ENCODE data around the gene AKR1B15. TPM values are rescaled to one million over a fixed set of nuclear protein-coding genes. Genes with fewer than 3 reads are reported as not detected.

The AKR1B15 gene
- total RNA-seq, 2 donors from 2014 or later = 0.20 TPM; not detected in 1

DNA sequence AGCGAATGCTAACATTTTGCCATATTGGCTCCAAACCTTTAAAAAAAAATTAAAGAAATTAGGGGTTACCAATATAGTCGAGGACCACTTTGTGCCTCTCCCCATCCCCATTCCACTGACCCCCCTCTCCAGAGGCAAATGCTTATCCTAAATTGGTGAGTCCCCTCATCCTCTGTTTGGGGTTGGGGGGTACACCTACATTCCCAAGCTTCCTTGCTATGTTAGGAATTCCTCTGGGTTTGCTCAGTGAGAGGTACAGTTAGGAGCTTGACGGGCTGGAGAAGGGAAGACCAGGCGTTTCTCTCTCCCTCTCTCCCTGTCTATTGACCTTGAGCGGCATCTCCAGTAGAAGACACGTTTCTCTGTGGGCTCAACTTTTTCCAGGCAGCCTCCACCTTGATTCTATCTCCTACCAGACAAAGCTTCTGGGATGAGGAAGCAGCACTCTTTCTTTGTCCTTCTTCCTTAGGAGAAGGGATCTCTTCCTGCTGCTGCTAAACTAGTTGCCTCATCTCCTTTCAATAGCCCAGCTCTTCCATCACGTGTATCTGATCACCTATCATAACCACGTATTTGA is 6.6 kb upstream of the AKR1B15 start:
- no peaks in the 10 kb centered on the region for H3K36me3 ChIP-seq
- no peaks in the 10 kb centered on the region for H3K9me3 ChIP-seq
- H3K4me3 ChIP-seq = no peak overlapping the region
- peaks cover 0 to 6% of the 10 kb centered on the region in 2 donors for H3K4me1 ChIP-seq
- TF ChIP-seq, protein P1, sequence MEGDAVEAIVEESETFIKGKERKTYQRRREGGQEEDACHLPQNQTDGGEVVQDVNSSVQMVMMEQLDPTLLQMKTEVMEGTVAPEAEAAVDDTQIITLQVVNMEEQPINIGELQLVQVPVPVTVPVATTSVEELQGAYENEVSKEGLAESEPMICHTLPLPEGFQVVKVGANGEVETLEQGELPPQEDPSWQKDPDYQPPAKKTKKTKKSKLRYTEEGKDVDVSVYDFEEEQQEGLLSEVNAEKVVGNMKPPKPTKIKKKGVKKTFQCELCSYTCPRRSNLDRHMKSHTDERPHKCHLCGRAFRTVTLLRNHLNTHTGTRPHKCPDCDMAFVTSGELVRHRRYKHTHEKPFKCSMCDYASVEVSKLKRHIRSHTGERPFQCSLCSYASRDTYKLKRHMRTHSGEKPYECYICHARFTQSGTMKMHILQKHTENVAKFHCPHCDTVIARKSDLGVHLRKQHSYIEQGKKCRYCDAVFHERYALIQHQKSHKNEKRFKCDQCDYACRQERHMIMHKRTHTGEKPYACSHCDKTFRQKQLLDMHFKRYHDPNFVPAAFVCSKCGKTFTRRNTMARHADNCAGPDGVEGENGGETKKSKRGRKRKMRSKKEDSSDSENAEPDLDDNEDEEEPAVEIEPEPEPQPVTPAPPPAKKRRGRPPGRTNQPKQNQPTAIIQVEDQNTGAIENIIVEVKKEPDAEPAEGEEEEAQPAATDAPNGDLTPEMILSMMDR (IDR thresholded peaks at IDR 0.05) = no peak
- no peaks in the 10 kb centered on the region for H3K27me3 ChIP-seq
- no peak overlapping the region for H3K27ac ChIP-seq
- no peak for DNase-seq (ENCODE audit: low spot score)

DNA sequence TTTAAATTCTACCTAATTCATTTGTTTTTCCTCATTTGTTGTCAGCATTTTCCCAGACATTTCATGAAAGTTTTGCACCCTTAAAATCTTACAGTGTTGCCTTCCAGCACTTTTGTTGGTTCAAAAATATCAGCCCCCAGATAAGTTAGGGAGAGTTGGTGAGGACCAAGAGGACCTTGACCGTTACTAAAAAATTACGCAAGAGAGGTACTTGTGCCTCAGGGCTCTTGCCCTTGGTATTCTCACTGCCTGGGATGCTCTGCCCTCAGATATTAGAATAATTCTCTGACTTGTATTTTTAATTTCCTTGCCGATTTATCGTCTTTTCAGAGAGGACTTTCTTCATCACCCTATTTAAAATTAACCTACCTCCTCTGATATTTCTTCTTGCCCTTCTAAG is 3.5 kb upstream of the AKR1B15 start:
- TF ChIP-seq, protein P1 (IDR thresholded peaks at IDR 0.05) = no peak

DNA sequence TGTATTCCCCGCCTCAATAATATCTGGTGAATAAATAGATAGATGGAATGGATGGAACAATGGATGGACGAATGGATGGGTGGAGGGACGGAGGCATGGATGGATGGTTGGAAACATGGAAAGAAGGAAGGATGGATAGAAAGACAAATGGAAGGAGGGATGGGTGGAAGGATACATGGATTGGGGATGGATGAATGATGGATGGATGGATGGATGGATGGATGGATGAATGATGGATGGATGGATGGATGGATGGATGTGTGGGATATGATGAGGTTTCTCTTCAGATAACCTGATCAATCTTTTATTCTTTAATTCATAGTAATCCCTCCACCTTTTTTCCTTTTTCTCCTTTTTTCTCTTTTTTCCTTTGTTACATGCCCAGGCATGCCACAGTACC is 3.0 kb upstream of the AKR1B15 start:
- H3K27ac ChIP-seq = no peak overlapping the region
- H3K36me3 ChIP-seq = no peaks in the 10 kb centered on the region
- no peak for DNase-seq (ENCODE audit: low spot score)
- no peaks in the 10 kb centered on the region for H3K27me3 ChIP-seq
- TF ChIP-seq, protein P1 (IDR thresholded peaks at IDR 0.05) = no peak
- no peak overlapping the region for H3K4me3 ChIP-seq
- peaks cover 0 to 18% of the 10 kb centered on the region in 2 donors for H3K4me1 ChIP-seq
- no peaks in the 10 kb centered on the region for H3K9me3 ChIP-seq

More for the DNA sequence above, 3.5 kb upstream of the AKR1B15 start:
- H3K27ac ChIP-seq = no peak overlapping the region
- H3K36me3 ChIP-seq = no peaks in the 10 kb centered on the region
- peaks cover 0 to 18% of the 10 kb centered on the region in 2 donors for H3K4me1 ChIP-seq
- DNase-seq (ENCODE audit: low spot score) = no peak
- no peak overlapping the region for H3K4me3 ChIP-seq
- H3K27me3 ChIP-seq = no peaks in the 10 kb centered on the region
- no peaks in the 10 kb centered on the region for H3K9me3 ChIP-seq

DNA sequence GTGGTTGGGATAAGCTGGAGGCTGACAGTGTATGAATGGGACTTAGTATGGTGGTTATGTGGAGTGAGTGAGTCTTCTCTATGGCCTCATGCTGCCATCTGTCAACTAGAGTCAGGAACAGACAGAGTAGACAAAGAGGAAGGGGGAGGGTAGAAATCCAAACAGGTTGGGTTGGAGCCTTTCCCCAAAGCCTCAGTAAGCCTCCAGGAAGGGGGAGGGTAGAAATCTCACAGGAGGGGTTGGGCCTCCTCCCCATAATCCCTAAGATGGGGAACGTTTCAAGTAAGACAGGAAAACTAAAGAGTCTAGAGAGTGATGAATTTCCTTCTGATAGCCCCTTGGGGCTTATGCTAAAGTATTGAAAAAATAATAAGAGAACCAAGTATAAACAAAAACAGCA is 2.0 kb upstream of the AKR1B15 start:
- Histone ChIP-seq H3K9me3 (no peaks in the 10 kb centered on the region), H3K4me3 (peak overlapping the region in 1 of 2 donors; percentile 45), H3K4me1 (peaks cover 0 to 18% of the 10 kb centered on the region in 2 donors), H3K36me3 (no peaks in the 10 kb centered on the region), H3K27ac (peak overlapping the region; percentile 67 to 77), H3K27me3 (no peaks in the 10 kb centered on the region)
- DNase-seq (ENCODE audit: low spot score) = no peak
- TF ChIP-seq, protein P1 (IDR thresholded peaks at IDR 0.05) = no peak

DNA sequence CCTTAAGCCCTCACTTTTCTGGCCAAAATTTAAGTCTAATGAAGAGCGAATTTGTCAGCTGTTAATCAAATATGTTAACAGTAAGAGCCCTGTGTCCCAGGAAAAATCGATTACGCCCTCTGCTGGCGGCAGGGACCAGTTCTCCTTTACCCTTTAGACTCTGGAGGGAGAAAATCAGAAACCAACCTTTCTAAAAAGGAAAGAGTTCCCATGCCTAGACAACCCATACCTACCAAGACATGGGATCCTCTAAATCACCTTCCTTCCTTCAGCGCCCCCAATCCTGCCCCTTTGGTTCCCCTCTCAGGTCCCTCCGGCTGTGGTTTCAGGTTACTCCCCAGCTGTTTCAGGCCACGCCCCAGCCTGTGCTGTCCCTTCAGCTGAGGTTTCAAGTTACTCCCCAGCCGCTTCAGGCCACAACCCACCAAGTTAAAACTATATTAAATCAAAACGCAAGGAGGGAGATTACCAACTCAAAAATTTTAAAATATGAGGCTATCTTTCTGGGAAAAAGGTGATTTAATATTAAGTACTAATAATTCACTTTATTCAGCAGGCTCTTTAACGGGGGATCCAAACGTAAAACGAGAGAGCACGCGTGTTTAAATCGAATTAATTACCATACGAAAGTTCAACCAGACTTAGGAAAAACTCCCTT is 1.4 kb upstream of the AKR1B15 start:
- DNase-seq (ENCODE audit: low spot score) = peak; percentile 85
- peak overlapping the region; percentile 67 to 77 for H3K27ac ChIP-seq
- H3K36me3 ChIP-seq = no peaks in the 10 kb centered on the region
- H3K4me3 ChIP-seq = peak overlapping the region in 1 of 2 donors; percentile 45
- no peaks in the 10 kb centered on the region for H3K9me3 ChIP-seq
- TF ChIP-seq, protein P1 (IDR thresholded peaks at IDR 0.05) = peak; percentile 81 to 90
- H3K27me3 ChIP-seq = no peaks in the 10 kb centered on the region
- H3K4me1 ChIP-seq = peaks cover 0 to 18% of the 10 kb centered on the region in 2 donors

All from right atrium auricular region (tissue), 2 donors.